Thyroid gland (tissue), 4 donors: ENCODE measurements around the gene APP.

Experiments used
- CTCF ChIP-seq, 6 experiments: fragments of 200-600 bp in 3 of 6; fragments of 450-650 bp in 3 of 6; sonication (generic) in 3 of 6; IDR thresholded peaks; one replicate each; pipeline ENCODE4 v1.5.1; 2016 to 2019; ENCODE audit warnings: antibody characterized with exemption in 6 of 6, mild to moderate bottlenecking in 2 of 6, inconsistent platforms in 1 of 6, moderate library complexity in 1 of 6
- POLR2A ChIP-seq, 2 donors: fragments of 450-650 bp; IDR thresholded peaks; one replicate each; pipeline ENCODE4 v1.6.1; 2017; ENCODE audit warnings: antibody characterized with exemption in 2 of 2, mild to moderate bottlenecking in 2 of 2, moderate library complexity in 1 of 2

- TF ChIP-seq CTCF (IDR thresholded peaks at IDR 0.05) (no peak), POLR2A (IDR thresholded peaks at IDR 0.05) (no peak)
Measured at GRCh38 chr21:25897383-25897782, 273.2 kb downstream of the APP start.
